ENCODE data around the gene LMBR1L.

LMBR1L gene

DNA sequence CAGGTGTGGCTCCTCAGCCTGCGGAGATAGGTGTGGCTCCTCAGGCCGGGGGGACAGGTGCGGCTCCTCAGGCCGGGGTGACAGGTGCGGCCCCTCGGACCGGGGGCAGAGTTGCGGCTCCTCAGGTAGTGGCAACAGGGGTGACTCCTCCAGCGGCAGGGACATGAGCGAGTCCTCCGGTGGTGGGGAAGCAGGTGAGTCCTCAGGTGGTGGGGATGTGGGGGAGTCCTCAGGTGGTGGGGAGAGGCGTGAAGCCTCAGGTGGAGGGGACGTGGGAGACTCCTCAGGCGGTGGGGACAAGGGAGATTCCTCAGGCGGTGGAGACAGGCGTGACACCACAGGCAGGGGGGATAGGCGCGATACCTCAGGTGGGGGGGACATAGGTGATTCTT is 59.3 kb downstream of the LMBR1L start:
- no peaks in the 10 kb centered on the region for H3K27me3 ChIP-seq (ENCODE audit: insufficient read depth, low read depth, severe bottlenecking)
- no peak overlapping the region for H3K27ac ChIP-seq
- TF ChIP-seq, protein P1, sequence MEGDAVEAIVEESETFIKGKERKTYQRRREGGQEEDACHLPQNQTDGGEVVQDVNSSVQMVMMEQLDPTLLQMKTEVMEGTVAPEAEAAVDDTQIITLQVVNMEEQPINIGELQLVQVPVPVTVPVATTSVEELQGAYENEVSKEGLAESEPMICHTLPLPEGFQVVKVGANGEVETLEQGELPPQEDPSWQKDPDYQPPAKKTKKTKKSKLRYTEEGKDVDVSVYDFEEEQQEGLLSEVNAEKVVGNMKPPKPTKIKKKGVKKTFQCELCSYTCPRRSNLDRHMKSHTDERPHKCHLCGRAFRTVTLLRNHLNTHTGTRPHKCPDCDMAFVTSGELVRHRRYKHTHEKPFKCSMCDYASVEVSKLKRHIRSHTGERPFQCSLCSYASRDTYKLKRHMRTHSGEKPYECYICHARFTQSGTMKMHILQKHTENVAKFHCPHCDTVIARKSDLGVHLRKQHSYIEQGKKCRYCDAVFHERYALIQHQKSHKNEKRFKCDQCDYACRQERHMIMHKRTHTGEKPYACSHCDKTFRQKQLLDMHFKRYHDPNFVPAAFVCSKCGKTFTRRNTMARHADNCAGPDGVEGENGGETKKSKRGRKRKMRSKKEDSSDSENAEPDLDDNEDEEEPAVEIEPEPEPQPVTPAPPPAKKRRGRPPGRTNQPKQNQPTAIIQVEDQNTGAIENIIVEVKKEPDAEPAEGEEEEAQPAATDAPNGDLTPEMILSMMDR (IDR thresholded peaks at IDR 0.05; ENCODE audit: low read depth, low read length) = no peak
- no peak for DNase-seq
- H3K4me3 ChIP-seq (ENCODE audit: low read depth, low read length) = no peak overlapping the region
- H3K9me3 ChIP-seq (ENCODE audit: severe bottlenecking) = no peaks in the 10 kb centered on the region
- H3K36me3 ChIP-seq = peaks cover 95% of the 10 kb centered on the region

DNA sequence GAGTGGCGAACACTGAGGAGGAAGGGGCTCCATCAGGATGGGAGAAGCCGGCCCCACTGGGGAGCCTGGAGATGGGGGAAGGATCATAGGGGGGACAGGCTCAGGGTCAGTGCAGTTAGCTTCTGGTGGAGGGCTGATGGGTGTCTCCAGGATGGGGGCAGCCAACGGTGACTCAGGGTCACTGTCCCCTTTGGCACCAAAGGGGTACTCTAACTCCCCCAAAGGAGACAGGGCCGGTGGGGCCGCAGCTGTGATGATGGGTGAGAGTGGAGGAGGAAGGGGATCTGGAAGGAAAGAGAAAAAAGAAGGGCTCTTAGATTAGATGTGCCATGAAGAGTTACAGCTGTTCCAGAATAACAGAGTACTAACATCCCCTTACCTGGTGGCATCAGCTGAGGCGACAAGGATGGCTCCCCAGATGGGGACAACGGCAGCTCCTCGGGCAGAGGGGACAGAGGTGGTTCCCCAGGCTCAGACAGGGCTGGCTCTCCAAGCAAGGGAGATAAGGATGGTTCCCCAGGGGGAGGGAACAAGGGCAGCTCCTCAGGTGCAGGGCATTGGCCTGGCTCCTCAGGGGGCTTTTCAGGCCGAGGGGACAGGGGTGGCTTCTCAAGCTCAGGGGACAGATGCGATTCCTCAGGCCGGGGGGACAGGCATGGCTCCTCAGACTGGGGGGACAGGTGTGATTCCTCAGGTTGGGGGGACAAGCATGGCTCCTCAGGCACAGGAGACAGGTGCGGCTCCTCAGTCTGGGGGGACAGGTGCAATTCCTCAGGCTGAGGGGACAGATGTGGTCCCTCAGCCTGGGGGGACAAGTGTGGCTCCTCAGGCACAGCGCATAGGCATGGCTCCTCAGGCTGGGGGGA is 59.9 kb downstream of the LMBR1L start:
- DNase-seq = no peak
- no peaks in the 10 kb centered on the region for H3K9me3 ChIP-seq (ENCODE audit: severe bottlenecking)
- H3K4me3 ChIP-seq (ENCODE audit: low read depth, low read length) = no peak overlapping the region
- H3K27me3 ChIP-seq (ENCODE audit: insufficient read depth, low read depth, severe bottlenecking) = no peaks in the 10 kb centered on the region
- peaks cover 98% of the 10 kb centered on the region for H3K36me3 ChIP-seq
- H3K27ac ChIP-seq = no peak overlapping the region
- TF ChIP-seq, protein P1 (IDR thresholded peaks at IDR 0.05; ENCODE audit: low read depth, low read length) = no peak

DNA sequence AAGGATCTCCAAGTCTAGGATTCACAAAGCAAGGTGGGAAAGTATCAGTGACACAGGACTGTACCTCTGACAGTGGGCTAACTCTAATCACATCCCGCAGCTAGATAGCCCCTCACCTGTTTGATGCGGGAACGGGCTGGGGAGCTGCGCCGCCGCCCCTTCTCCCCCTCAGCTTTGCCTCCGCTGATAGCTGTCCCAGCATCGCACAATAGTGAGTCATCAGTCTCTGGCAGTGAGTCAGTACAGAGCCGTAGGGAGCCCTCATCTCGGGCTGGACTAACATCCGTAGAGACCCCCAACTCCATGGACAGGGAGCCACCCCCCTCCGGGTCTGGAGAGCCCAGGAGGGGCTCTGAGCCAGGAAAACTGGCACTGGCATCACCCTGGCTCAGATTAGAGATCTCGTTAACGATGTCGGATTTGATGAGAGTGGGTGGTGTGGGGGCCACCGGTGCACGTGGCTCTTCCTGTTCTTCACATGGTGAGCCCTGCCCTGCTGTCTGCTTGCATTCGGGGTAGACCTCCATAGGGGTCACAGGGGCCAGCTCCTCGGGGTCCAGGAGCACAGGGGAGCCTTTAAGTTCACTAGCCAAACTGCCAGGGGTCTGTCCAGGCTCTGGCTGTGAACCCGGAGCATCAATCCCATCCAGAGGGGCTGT is 61.0 kb downstream of the LMBR1L start:
- no peaks in the 10 kb centered on the region for H3K9me3 ChIP-seq (ENCODE audit: severe bottlenecking)
- H3K27ac ChIP-seq = no peak overlapping the region
- peaks cover 96% of the 10 kb centered on the region for H3K36me3 ChIP-seq
- H3K4me3 ChIP-seq (ENCODE audit: low read depth, low read length) = no peak overlapping the region
- no peaks in the 10 kb centered on the region for H3K27me3 ChIP-seq (ENCODE audit: insufficient read depth, low read depth, severe bottlenecking)
- no peak for DNase-seq
- TF ChIP-seq, protein P1 (IDR thresholded peaks at IDR 0.05; ENCODE audit: low read depth, low read length) = no peak

DNA sequence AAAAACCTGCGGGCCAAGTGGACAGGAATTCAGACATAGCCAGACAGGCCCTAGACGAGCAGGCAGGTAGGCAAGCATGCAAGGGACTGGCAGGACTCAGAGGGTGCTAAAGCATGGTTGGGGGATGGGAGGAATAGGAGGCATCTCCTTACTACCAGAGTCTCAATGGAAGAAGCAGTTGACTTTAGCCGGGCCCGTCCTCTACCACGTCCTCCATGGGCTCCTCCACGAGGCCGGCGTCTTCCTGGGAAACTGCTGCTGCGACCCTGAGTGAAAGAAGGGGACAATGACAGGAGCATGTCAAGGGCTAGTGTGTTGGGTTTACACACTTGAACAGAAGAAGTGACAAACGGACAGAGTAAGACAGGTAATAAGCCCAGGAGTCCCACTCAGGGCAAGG is 61.7 kb downstream of the LMBR1L start:
- Histone ChIP-seq H3K9me3 (ENCODE audit: severe bottlenecking) (no peaks in the 10 kb centered on the region), H3K27me3 (ENCODE audit: insufficient read depth, low read depth, severe bottlenecking) (no peaks in the 10 kb centered on the region), H3K4me3 (ENCODE audit: low read depth, low read length) (no peak overlapping the region), H3K36me3 (peaks cover 96% of the 10 kb centered on the region), H3K27ac (no peak overlapping the region)
- TF ChIP-seq, protein P1 (IDR thresholded peaks at IDR 0.05; ENCODE audit: low read depth, low read length) = no peak
- no peak for DNase-seq

Data from WERI-Rb-1 (cell line).